ENCODE results near the gene UCN2.

Gene UCN2

DNA sequence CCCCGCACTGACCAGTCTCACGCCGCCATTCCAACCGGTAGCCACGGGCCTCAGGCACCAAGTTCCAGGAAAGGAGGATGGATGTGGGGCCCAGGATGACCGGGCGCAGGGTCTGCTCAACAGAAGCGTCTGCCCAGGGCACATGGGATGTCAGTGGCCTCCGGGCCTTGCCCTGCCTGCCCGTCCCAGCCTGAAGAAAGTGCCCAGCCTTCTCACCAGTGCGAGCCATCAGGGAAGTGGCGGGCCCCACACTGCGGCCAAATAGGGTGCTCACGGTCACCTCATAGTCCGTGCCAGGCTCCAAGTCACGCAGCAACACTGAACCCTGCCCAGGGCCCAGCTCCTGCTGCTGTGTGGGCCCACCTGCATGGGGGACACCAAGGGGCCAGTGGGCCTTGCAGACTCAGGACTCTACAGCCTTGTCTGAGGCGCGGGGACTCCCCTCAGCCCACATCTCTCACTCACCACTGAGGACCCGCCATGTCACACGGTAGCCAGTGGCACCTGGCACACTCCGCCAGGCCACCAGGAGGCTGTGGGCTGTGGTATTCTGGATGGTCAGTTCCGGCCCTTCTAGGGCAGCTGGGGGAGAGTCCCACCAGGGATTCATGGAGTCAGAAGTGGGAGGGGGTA, 28.4 kb upstream of the UCN2 start:
- in situ Hi-C loops (cut with HindIII; ENCODE audit: low sequenced_read_pairs) = no loop called here

DNA sequence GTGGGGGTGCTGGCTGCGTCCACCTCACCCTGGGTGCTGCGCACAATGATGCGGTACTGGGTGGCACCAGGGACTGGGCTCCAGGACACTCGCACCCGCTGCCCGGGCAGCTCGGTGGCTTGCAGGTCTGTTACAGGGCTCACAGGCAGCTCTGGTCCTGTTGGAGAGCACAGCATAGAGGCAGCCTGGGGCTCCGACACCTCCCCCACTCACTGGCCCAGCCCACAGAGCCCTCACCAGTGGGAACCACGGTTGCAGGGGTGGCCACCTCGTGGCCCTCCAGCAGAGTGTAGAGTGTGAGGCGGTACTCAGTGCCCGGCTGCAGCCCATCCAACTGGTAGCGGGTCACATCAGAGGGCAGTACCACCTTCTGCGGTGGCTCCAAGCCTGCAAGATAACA, 27.9 kb upstream of the UCN2 start:
- in situ Hi-C loops (cut with HindIII; ENCODE audit: low sequenced_read_pairs) = no loop called here

DNA sequence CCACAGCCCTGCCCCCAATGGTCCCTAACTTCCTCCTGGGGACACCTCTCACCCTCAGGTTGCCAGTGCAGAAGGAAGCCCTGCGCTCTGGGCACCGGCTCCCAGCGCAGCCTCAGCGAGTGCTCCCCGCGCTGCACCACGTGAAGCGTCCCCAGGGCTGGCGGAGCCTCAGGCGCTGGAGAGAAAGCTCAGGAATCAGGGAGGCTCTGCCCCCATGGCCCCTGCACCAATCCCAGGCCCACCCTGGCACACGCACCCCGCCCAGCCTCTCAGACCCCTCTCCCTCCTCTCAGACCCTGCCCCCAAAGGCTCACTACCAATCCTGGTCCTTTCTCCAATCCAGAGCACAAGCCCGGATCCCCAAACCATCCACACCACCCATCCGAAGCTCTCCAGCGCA, 24.6 kb upstream of the UCN2 start:
- in situ Hi-C loops (cut with HindIII; ENCODE audit: low sequenced_read_pairs) = no loop called here

DNA sequence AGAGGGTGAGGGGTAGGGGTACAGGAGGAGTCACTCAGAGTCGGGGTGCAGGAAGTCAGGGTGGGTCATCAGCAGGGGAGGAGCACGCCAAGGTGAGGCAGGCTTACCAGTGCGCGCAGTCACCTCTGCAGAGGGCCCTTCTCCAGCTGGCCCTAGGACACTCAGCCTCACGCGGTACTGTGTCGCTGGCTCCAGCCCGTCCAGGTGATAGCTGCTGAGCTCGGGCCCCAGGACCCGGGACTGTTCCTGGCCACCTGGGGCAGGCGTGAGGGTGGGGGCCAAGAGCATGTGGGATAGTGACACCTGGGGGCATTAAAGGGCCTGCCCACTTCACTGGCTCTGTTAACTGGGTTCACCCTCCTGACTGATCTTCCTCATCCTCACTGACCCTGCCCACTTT, 24.1 kb upstream of the UCN2 start:
- in situ Hi-C loops (cut with HindIII; ENCODE audit: low sequenced_read_pairs) = no loop called here

- in situ Hi-C loops (cut with HindIII; ENCODE audit: low sequenced_read_pairs) = no loop called here
Observed at GRCh38 chr3:48585411-48585810, 21.8 kb upstream of the UCN2 start.

DNA sequence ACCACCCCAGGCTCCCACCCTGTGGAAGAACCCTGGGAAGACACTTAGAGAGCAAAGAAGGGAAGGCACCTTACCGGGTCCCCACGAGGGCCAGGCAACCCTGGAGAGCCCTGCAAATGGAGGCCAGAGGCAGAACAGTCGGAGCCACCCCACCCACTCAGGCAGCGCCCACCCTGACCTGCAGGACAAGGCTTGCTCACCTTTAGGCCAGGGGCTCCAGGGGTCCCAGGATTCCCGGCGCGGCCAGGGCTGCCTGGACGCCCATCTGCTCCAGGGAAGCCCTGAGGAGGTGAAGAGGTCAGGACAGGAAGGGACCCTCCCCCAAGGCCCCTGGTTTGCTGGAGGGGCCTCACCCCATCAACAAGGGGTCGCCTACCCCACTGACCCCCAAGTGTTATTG, 21.3 kb upstream of the UCN2 start:
- in situ Hi-C loops (cut with HindIII; ENCODE audit: low sequenced_read_pairs) = no loop called here

GRCh38 chr3:48581621-48582481, 18.3 kb upstream of the UCN2 start:
- in situ Hi-C loops (cut with HindIII; ENCODE audit: low sequenced_read_pairs) = no loop called here

GRCh38 chr3:48576647-48577046, 13.1 kb upstream of the UCN2 start:
- in situ Hi-C loops (cut with HindIII; ENCODE audit: low sequenced_read_pairs) = no loop called here

DNA sequence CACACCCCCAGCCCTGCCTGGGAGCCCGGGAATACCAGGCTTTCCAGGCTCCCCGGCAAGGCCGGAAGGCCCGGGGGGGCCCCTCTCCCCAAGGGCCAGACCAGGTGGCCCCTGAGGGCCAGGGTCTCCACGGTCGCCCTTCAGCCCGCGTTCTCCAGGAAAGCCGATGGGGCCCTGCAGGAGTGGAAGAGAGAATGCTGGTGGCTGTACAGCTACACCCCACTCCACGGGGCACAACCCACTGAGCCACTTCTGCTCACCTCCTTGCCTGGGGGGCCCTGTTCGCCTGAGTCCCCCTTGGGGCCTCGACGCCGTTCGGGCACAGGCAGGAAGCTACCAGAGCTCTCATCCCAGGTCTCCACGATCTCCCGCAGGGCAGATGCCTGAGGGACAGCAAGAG, 11.8 kb upstream of the UCN2 start:
- in situ Hi-C loops (cut with HindIII; ENCODE audit: low sequenced_read_pairs) = no loop called here

- in situ Hi-C loops (cut with HindIII; ENCODE audit: low sequenced_read_pairs) = no loop called here
Observed at GRCh38 chr3:48573973-48574585, 10.5 kb upstream of the UCN2 start.

GRCh38 chr3:48572517-48572916, 8.9 kb upstream of the UCN2 start:
- in situ Hi-C loops (cut with HindIII; ENCODE audit: low sequenced_read_pairs) = no loop called here

GRCh38 chr3:48571938-48572337, 8.4 kb upstream of the UCN2 start:
- in situ Hi-C loops (cut with HindIII; ENCODE audit: low sequenced_read_pairs) = no loop called here

DNA sequence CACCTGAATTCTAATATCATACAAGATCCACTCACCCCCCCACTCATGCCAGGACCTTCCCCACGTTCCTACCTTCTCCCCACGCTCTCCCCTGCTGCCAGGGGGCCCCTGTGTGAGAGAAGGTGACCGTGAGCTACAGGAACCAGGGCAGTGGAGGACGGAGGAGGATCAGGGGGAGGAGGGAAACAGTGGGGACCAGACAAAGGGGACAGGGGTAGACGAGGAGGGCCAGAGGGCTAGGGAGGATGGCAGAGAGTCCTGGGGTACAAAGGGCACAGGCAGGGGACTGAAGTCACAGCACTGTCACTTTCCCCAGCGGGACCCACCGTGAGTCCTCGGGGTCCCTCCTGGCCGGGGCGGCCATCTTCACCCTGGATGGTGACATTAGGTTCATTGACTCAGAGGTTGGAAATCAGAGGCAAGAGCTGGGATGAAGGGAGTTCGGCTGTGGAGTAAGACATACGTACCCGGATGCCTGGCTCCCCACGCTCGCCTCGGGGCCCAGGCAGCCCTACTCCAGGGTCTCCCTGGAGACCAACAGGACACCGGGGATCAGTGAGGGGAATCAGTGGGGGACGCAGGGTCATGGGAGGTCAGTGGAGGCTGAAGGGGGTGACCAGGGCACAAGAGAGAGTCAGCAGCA, 6.3 kb upstream of the UCN2 start:
- in situ Hi-C loops (cut with HindIII; ENCODE audit: low sequenced_read_pairs) = no loop called here

DNA sequence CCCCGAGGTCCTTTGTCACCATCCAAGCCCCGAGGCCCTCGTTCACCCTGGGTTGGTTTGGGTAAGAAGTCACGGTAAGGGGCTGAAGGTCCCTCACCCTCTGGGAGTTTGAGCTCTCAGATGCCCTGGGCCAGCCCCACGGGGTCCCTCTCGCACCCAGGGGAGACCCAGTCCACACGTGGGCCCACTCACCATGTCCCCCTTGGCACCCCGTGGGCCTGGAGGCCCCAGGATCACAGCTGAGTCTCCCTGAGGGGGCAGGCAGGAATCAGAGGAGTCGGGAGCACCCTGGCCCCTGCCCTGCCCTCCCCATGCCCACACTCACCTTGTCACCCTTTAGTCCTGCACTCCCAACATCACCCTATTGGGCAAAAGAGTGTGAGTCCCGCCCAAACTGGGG, 5.8 kb upstream of the UCN2 start:
- in situ Hi-C loops (cut with HindIII; ENCODE audit: low sequenced_read_pairs) = no loop called here

GRCh38 chr3:48568476-48568875, 4.9 kb upstream of the UCN2 start:
- in situ Hi-C loops (cut with HindIII; ENCODE audit: low sequenced_read_pairs) = no loop called here

- in situ Hi-C loops (cut with HindIII; ENCODE audit: low sequenced_read_pairs) = no loop called here
Observed at GRCh38 chr3:48567500-48567899, 3.9 kb upstream of the UCN2 start.

- in situ Hi-C loops (cut with HindIII; ENCODE audit: low sequenced_read_pairs) = no loop called here
Observed at GRCh38 chr3:48567090-48567489, 3.5 kb upstream of the UCN2 start.

DNA sequence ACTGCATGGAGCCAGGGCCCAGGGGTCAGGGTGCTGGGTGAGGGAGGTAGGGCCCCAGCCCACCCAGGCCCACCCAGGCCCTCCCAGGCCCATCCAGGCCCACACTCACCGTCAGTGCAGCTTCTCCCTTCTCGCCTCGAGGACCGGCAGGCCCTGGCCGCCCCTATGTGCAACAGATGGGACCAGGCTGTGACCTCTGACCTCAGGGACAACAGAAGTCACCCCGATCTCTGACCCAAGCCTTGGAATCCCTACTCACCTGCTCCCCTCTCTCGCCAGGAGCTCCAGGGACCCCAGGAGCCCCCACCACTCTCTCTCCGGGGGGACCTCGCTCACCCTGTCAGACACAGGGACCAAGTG, 2.8 kb upstream of the UCN2 start:
- in situ Hi-C loops (cut with HindIII; ENCODE audit: low sequenced_read_pairs) = no loop called here

- in situ Hi-C loops (cut with HindIII; ENCODE audit: low sequenced_read_pairs) = no loop called here
Observed at GRCh38 chr3:48565591-48566400, 2.2 kb upstream of the UCN2 start.

DNA sequence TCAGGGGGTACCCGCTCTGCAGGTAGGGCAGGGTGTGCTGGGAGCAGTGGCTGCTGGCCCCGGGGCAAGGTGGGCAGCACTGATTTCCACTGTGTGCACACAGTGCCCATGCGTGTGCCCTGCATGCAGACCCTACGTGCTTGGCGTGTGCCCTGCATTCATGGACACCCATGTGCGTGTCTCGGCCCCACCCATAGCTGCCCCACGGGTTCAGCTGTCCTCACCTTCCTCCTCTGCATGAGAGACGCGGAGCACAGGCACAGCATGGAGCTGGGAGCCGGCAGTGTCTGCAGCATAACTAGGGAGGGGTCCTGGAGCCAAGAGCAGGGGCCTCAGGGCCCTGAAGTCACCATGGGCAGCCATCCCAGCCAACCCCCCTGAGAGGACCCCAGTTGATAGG, 1.6 kb upstream of the UCN2 start:
- in situ Hi-C loops (cut with HindIII; ENCODE audit: low sequenced_read_pairs) = no loop called here

- in situ Hi-C loops (cut with HindIII; ENCODE audit: low sequenced_read_pairs) = no loop called here
Observed at GRCh38 chr3:48564667-48565066, 1.1 kb upstream of the UCN2 start.
